Measurements from ENCODE around the gene LINS1.

Gene LINS1

DNA sequence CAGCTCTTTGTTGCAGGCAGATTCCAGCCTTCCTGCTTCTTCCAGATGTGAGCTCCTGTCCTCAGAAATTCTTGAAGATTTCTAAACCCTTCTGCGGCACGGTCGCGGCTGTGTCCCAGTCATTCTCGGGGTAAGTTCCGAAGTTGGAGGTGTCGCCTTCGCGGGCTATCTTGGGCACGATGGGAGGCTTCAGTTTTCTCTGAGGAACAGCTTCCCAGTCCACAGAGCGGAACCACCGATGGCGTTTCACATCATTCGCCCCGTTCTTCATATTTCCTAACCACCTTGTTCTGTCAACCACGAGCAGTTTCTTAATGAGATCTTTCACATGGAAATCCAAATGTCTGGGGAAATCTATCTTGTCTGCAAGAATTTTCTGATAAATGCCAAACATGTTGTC is 48.5 kb downstream of the LINS1 start:
- Histone ChIP-seq H3K9me3 (ENCODE audit: control insufficient read depth in 1 of 2, low read length in 2 of 2) (no peaks in the 10 kb centered on the region), H3K36me3 (ENCODE audit: control insufficient read depth in 1 of 2, insufficient read depth in 2 of 2, low read length in 2 of 2) (no peaks in the 10 kb centered on the region), H3K4me3 (ENCODE audit: low read depth in 1 of 2, low read length in 2 of 2) (no peak overlapping the region), H3K27ac (ENCODE audit: low read length) (no peak overlapping the region), H3K4me1 (ENCODE audit: control insufficient read depth in 1 of 2, insufficient read depth in 2 of 2, low read length in 2 of 2) (no peaks in the 10 kb centered on the region), H3K27me3 (ENCODE audit: low read depth, low read length) (no peaks in the 10 kb centered on the region)

DNA sequence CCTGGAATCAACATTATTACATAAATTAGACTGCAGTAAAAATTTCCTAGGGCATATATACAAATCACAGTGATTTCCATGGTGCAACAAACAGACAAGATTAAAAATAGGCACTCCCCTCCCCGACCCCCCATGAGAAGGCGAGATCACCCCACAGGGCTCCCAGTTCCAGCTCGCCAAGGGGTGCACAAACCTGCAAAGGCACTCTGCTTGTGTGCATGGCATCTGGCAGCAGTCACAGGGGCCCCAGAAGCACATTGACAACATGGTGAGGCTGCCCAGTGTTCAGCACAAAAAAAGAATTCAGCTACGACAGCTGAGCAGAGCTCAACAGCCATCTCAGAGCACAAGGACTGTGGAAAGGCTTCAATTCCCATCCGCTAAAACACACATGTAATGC is 54.0 kb downstream of the LINS1 start:
- Histone ChIP-seq H3K27ac (ENCODE audit: low read length) (no peak overlapping the region), H3K4me1 (ENCODE audit: control insufficient read depth in 1 of 2, insufficient read depth in 2 of 2, low read length in 2 of 2) (no peaks in the 10 kb centered on the region), H3K36me3 (ENCODE audit: control insufficient read depth in 1 of 2, insufficient read depth in 2 of 2, low read length in 2 of 2) (no peaks in the 10 kb centered on the region), H3K9me3 (ENCODE audit: control insufficient read depth in 1 of 2, low read length in 2 of 2) (no peaks in the 10 kb centered on the region), H3K27me3 (ENCODE audit: low read depth, low read length) (peaks cover 6% of the 10 kb centered on the region), H3K4me3 (ENCODE audit: low read depth in 1 of 2, low read length in 2 of 2) (no peak overlapping the region)

DNA sequence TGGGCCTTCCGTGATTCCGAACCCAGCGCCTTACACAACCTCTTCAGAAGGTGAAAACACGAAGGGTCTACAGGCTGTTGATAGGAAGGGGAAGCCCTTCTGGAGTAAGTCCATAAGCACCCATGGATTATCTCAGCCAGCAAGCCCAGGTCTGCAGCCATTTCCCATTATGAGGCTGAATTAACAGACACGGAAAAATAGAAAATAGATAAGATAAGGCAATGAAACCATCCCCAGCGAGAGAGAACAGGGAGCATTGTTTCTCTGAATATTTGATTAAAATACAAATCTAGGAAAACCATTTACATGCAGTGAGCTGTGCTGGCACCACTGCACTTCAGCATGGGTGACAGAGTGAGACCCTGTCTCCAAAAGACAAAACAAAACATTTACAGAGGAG is 57.0 kb downstream of the LINS1 start:
- Histone ChIP-seq H3K27me3 (ENCODE audit: low read depth, low read length) (peaks cover 6% of the 10 kb centered on the region), H3K27ac (ENCODE audit: low read length) (no peak overlapping the region), H3K4me1 (ENCODE audit: control insufficient read depth in 1 of 2, insufficient read depth in 2 of 2, low read length in 2 of 2) (no peaks in the 10 kb centered on the region), H3K4me3 (ENCODE audit: low read depth in 1 of 2, low read length in 2 of 2) (no peak overlapping the region), H3K9me3 (ENCODE audit: control insufficient read depth in 1 of 2, low read length in 2 of 2) (no peaks in the 10 kb centered on the region), H3K36me3 (ENCODE audit: control insufficient read depth in 1 of 2, insufficient read depth in 2 of 2, low read length in 2 of 2) (no peaks in the 10 kb centered on the region)

DNA sequence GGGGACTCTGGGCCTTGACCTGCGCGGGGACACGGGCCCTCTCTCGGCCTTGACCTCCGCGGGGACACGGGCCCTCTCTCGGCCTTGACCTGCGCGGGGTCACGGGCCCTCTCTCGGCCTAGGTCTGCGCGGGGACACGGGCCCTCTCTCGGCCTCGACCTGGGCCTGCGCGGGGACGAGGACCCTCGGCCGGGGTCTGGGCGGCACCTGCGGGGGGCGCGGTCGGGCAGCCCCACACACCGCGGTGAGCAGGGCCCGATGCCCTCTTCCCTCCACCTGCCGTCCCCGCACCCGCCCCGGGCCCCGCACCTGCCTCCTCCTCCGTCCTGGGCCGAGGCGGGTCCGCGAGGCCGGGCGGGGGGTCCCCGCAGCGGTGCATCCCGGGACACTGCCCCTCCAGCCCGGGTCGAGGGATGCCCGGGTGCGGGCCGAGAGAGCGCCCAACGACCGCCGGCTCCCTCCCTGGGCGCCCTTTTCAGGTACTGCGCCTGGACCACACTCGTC is 57.6 kb downstream of the LINS1 start:
- Histone ChIP-seq H3K4me1 (ENCODE audit: control insufficient read depth in 1 of 2, insufficient read depth in 2 of 2, low read length in 2 of 2) (no peaks in the 10 kb centered on the region), H3K4me3 (ENCODE audit: low read depth in 1 of 2, low read length in 2 of 2) (no peak overlapping the region), H3K9me3 (ENCODE audit: control insufficient read depth in 1 of 2, low read length in 2 of 2) (no peaks in the 10 kb centered on the region), H3K36me3 (ENCODE audit: control insufficient read depth in 1 of 2, insufficient read depth in 2 of 2, low read length in 2 of 2) (no peaks in the 10 kb centered on the region), H3K27me3 (ENCODE audit: low read depth, low read length) (peaks cover 6% of the 10 kb centered on the region), H3K27ac (ENCODE audit: low read length) (no peak overlapping the region)

DNA sequence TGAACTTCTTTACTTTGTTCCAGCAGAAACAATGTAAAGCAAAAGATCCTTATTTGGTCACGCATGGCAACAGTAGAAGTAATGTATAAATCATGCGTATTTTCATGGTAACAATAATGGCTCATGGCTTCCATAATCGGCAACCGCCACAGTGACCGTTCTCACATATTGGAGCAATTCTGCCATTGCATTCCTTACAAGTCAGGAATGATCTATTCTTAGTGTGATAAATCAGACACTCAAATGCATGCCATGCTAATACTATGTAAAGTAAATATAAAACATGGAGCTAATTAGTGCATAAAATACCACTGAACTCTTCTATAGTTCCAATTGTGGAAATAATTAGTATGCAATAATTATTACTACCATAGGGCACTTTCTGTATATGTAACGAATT is 59.7 kb downstream of the LINS1 start:
- Histone ChIP-seq H3K36me3 (ENCODE audit: control insufficient read depth in 1 of 2, insufficient read depth in 2 of 2, low read length in 2 of 2) (no peaks in the 10 kb centered on the region), H3K4me3 (ENCODE audit: low read depth in 1 of 2, low read length in 2 of 2) (no peak overlapping the region), H3K27ac (ENCODE audit: low read length) (no peak overlapping the region), H3K27me3 (ENCODE audit: low read depth, low read length) (peaks cover 6% of the 10 kb centered on the region), H3K4me1 (ENCODE audit: control insufficient read depth in 1 of 2, insufficient read depth in 2 of 2, low read length in 2 of 2) (no peaks in the 10 kb centered on the region), H3K9me3 (ENCODE audit: control insufficient read depth in 1 of 2, low read length in 2 of 2) (peaks cover 0 to 5% of the 10 kb centered on the region in 2 donors)

DNA sequence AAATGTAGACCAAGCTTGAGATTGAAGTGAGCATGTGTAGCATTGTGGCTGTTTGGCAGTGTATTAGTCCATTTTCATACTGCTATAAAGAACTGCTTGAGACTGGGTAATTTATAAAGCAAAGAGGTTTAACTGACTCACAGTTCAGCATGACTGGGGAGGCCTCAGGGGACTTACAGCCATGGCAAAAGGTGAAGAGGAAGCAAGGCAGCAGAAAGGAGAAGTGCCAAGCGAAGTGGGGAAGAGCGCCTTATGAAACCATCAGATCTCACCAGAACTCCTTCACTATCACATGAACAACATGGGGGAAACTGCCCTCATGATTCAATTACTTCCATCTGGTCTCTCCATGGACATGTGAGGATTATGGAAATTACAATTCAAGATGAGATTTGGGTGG is 64.7 kb downstream of the LINS1 start:
- no peaks in the 10 kb centered on the region for H3K27me3 ChIP-seq (ENCODE audit: low read depth, low read length)
- no peaks in the 10 kb centered on the region for H3K4me1 ChIP-seq (ENCODE audit: control insufficient read depth in 1 of 2, insufficient read depth in 2 of 2, low read length in 2 of 2)
- H3K27ac ChIP-seq (ENCODE audit: low read length) = no peak overlapping the region
- H3K4me3 ChIP-seq (ENCODE audit: low read depth in 1 of 2, low read length in 2 of 2) = no peak overlapping the region
- peaks cover 0 to 5% of the 10 kb centered on the region in 2 donors for H3K9me3 ChIP-seq (ENCODE audit: control insufficient read depth in 1 of 2, low read length in 2 of 2)
- H3K36me3 ChIP-seq (ENCODE audit: control insufficient read depth in 1 of 2, insufficient read depth in 2 of 2, low read length in 2 of 2) = no peaks in the 10 kb centered on the region

DNA sequence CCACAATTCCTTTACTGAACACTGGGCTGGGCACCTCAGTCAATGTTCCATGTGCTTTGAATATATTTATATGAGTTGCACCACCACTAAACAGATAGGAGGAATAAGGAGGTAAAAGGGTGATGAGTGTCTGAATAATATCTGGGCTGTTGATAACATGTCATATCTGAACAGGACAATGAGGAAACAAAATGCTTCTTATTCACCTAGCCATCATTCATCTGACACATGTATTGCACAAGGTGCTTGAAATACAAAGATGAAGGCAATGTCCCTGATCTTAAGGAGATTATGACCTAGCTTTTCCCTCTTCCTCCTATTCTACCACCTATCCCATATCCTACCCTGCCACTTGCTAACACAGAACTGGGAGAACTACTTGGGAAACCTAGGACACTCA is 65.3 kb downstream of the LINS1 start:
- Histone ChIP-seq H3K27me3 (ENCODE audit: low read depth, low read length) (no peaks in the 10 kb centered on the region), H3K27ac (ENCODE audit: low read length) (no peak overlapping the region), H3K4me1 (ENCODE audit: control insufficient read depth in 1 of 2, insufficient read depth in 2 of 2, low read length in 2 of 2) (no peaks in the 10 kb centered on the region), H3K36me3 (ENCODE audit: control insufficient read depth in 1 of 2, insufficient read depth in 2 of 2, low read length in 2 of 2) (no peaks in the 10 kb centered on the region), H3K4me3 (ENCODE audit: low read depth in 1 of 2, low read length in 2 of 2) (no peak overlapping the region), H3K9me3 (ENCODE audit: control insufficient read depth in 1 of 2, low read length in 2 of 2) (peaks cover 0 to 5% of the 10 kb centered on the region in 2 donors)

DNA sequence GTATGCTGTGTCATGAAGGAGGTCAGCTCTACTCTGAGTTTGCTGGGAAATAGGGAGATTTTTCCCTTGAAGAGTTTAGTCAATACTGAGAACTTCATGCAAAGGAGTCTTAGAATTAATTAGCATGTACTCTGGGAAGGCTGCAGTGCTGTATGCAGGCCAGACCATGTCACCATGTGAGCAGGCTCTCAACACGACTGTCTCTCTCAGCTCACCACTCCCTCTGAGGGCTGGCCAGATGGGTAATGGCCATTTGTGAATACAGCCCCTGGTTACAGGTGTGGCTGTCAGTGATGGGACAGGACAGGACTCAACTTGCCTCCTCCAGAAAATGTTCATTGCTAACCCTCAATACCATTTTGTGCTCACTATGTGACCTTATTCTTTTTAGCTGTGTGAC is 68.1 kb downstream of the LINS1 start:
- H3K4me1 ChIP-seq (ENCODE audit: control insufficient read depth in 1 of 2, insufficient read depth in 2 of 2, low read length in 2 of 2) = no peaks in the 10 kb centered on the region
- H3K4me3 ChIP-seq (ENCODE audit: low read depth in 1 of 2, low read length in 2 of 2) = no peak overlapping the region
- peaks cover 0 to 1% of the 10 kb centered on the region in 2 donors for H3K9me3 ChIP-seq (ENCODE audit: control insufficient read depth in 1 of 2, low read length in 2 of 2)
- H3K27me3 ChIP-seq (ENCODE audit: low read depth, low read length) = no peaks in the 10 kb centered on the region
- no peaks in the 10 kb centered on the region for H3K36me3 ChIP-seq (ENCODE audit: control insufficient read depth in 1 of 2, insufficient read depth in 2 of 2, low read length in 2 of 2)
- H3K27ac ChIP-seq (ENCODE audit: low read length) = no peak overlapping the region

DNA sequence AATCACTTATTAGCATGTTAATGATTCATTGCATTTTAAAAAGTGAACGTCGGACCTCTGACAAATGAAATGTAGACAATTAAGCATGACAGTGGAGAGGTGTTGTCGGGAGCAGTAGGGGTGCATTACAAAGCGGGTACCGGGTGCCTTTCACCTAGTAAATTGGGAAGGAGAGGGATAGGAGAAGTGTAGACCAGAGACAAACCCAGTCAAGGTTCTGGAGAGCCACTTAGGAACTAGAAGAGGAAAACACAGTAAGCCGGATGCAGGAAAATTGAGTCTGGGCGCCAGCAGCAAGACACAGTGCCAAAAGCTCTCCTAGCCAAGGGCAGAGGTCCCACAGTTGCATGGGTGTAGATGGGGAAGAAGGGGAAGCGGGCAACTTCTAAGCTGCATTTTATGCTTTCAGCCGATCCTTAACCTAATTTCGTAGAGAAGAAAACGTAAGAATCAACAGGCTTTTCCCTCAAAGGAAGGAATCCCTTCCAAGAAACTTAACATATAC is 70.1 kb downstream of the LINS1 start:
- Histone ChIP-seq H3K27me3 (ENCODE audit: low read depth, low read length) (no peaks in the 10 kb centered on the region), H3K4me1 (ENCODE audit: control insufficient read depth in 1 of 2, insufficient read depth in 2 of 2, low read length in 2 of 2) (no peaks in the 10 kb centered on the region), H3K27ac (ENCODE audit: low read length) (no peak overlapping the region), H3K36me3 (ENCODE audit: control insufficient read depth in 1 of 2, insufficient read depth in 2 of 2, low read length in 2 of 2) (no peaks in the 10 kb centered on the region), H3K4me3 (ENCODE audit: low read depth in 1 of 2, low read length in 2 of 2) (no peak overlapping the region), H3K9me3 (ENCODE audit: control insufficient read depth in 1 of 2, low read length in 2 of 2) (no peaks in the 10 kb centered on the region)

DNA sequence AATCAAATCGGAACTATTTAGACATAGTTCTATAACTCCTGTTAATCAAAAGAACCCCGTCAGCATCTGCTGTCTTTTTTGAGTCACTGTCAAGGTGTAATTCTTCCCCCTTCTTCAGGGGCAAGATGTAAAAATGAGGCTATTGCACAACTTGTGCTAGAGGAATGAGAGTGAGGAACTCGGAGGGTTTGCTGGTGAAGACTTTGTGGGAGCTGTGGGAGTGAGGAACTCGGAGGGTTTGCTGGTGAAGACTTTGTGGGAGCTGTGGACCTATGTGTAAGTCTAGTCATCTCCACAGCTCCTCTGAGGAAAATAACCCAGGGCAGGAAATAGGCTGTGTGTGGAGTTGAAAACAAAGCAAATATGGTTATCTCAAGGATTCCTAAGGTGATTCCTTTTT is 70.8 kb downstream of the LINS1 start:
- Histone ChIP-seq H3K27me3 (ENCODE audit: low read depth, low read length) (no peaks in the 10 kb centered on the region), H3K27ac (ENCODE audit: low read length) (no peak overlapping the region), H3K9me3 (ENCODE audit: control insufficient read depth in 1 of 2, low read length in 2 of 2) (no peaks in the 10 kb centered on the region), H3K4me3 (ENCODE audit: low read depth in 1 of 2, low read length in 2 of 2) (no peak overlapping the region), H3K4me1 (ENCODE audit: control insufficient read depth in 1 of 2, insufficient read depth in 2 of 2, low read length in 2 of 2) (peaks cover under 1 to 4% of the 10 kb centered on the region in 2 donors), H3K36me3 (ENCODE audit: control insufficient read depth in 1 of 2, insufficient read depth in 2 of 2, low read length in 2 of 2) (no peaks in the 10 kb centered on the region)

DNA sequence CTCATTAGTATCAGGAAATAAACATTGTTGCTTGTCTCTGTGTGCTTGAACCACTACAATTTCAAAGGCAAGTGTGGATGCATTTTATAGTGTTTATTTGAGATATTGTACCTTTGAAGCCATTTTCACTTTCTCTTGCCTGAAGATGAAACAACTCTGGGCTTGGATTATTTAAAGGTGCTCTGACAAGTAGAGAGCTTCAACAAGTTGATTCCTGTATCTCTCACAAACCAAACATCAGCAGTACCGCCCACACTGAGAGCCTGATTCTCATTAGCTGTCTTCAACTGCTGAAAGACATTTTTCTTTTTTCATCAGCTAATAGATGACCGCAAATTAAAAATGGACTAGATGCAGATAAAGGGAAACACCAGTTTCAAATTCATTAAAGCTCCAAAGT is 72.4 kb downstream of the LINS1 start:
- Histone ChIP-seq H3K36me3 (ENCODE audit: control insufficient read depth in 1 of 2, insufficient read depth in 2 of 2, low read length in 2 of 2) (no peaks in the 10 kb centered on the region), H3K4me1 (ENCODE audit: control insufficient read depth in 1 of 2, insufficient read depth in 2 of 2, low read length in 2 of 2) (peaks cover 6 to 11% of the 10 kb centered on the region in 2 donors), H3K27ac (ENCODE audit: low read length) (no peak overlapping the region), H3K27me3 (ENCODE audit: low read depth, low read length) (no peaks in the 10 kb centered on the region), H3K9me3 (ENCODE audit: control insufficient read depth in 1 of 2, low read length in 2 of 2) (no peaks in the 10 kb centered on the region), H3K4me3 (ENCODE audit: low read depth in 1 of 2, low read length in 2 of 2) (no peak overlapping the region)

DNA sequence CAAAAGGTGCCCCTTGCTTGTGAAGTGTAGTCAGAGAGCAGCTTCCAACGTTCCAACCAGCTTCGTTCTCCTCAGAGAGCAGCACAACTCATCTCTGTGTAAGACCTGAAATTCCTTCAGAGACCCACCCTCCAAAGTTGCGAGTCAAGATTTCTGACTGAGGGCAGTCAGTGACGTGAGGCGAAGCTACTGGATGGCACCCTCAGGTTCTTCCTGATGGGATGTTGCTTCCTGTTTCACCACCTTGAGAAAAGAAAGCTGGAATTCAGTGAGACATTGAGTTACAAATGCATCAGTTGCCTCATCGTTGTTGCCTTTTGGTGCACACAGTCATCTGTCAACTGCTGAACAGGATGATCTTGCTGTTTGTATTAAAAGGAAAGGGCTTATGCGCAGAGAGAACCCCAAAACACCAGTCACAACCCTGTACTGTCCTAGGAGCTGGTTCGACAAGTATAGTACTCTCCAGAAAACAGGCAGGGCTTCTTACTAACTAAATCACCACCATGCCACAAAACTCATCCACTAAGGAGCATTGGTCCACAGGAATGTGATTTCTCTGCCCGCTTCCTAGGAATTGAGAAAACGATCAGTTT is 73.1 kb downstream of the LINS1 start, which contains the start of gene CERS3:
TSS of gene CERS3 (minus strand) at position 118 of the 596 bp plus-strand sequence. CDS start 27,101 bp downstream, outside the sequence.
- Histone ChIP-seq H3K4me1 (ENCODE audit: control insufficient read depth in 1 of 2, insufficient read depth in 2 of 2, low read length in 2 of 2) (peaks cover 6 to 11% of the 10 kb centered on the region in 2 donors), H3K36me3 (ENCODE audit: control insufficient read depth in 1 of 2, insufficient read depth in 2 of 2, low read length in 2 of 2) (no peaks in the 10 kb centered on the region), H3K27me3 (ENCODE audit: low read depth, low read length) (no peaks in the 10 kb centered on the region), H3K9me3 (ENCODE audit: control insufficient read depth in 1 of 2, low read length in 2 of 2) (no peaks in the 10 kb centered on the region), H3K4me3 (ENCODE audit: low read depth in 1 of 2, low read length in 2 of 2) (no peak within 1 kb of the TSS), H3K27ac (ENCODE audit: low read length) (no peak within 1 kb of the TSS)
